VCaP (cell line): ENCODE measurements around the gene GRM7.
A peak's percentile ranks its signal among the peaks of the same experiment; 100 is the strongest.

Source experiments
- H3K27ac ChIP-seq: fragments of 450-650 bp; 2 replicates; pipeline ENCODE4 v1.5.1; 2017
- TF ChIP-seq, protein P1 (sequence below): fragments of 450-650 bp; conservative IDR thresholded peaks from 2 replicates; pipeline ENCODE4 v1.5.1; 2017; ENCODE audit warnings: mild to moderate bottlenecking, moderate library complexity

The GRM7 gene

DNA sequence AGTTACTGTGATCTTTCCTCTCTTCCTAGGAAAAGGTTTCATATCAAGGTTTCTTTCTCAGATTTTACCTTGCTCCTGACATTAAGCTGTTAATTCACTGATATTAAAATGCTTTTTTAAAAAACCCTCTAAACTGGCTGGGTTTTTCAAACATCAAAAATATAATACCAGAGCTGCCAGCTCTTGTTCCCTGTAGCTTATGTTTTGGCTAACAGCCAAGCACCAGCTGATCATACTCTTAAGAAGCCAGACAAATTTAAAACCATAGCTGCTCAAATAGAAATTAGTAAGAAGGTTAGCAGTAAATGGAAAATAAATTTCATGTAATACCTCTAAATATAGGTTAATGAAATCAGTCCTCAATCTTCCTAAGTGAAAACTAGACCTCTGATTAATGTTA is 657.5 kb downstream of the GRM7 start:
- no peak overlapping the region for H3K27ac ChIP-seq
- TF ChIP-seq, protein P1, sequence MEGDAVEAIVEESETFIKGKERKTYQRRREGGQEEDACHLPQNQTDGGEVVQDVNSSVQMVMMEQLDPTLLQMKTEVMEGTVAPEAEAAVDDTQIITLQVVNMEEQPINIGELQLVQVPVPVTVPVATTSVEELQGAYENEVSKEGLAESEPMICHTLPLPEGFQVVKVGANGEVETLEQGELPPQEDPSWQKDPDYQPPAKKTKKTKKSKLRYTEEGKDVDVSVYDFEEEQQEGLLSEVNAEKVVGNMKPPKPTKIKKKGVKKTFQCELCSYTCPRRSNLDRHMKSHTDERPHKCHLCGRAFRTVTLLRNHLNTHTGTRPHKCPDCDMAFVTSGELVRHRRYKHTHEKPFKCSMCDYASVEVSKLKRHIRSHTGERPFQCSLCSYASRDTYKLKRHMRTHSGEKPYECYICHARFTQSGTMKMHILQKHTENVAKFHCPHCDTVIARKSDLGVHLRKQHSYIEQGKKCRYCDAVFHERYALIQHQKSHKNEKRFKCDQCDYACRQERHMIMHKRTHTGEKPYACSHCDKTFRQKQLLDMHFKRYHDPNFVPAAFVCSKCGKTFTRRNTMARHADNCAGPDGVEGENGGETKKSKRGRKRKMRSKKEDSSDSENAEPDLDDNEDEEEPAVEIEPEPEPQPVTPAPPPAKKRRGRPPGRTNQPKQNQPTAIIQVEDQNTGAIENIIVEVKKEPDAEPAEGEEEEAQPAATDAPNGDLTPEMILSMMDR: no peak

DNA sequence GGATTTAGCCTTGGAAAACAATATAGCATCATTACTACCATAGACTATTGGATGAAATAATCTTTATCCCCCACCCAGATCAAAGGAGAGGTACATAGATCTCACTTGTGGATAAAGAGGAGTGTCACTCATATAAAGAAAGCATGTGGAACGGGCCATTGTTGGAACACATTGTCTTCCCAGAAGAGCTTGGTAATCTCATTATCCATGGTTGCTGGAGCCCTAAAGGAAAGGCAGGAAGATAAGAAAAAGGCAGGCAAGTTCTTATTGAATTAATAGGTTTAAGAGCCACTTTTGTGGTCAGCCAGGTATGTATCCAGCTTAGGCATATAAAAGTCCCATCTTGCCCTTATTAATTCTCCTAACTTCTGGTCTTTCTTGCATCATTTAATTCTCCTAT is 659.1 kb downstream of the GRM7 start:
- H3K27ac ChIP-seq: no peak overlapping the region
- TF ChIP-seq, protein P1: no peak

GRCh38 chr3:7520593-7520992 is 659.7 kb downstream of the GRM7 start:
- TF ChIP-seq, protein P1: no peak
- no peak overlapping the region for H3K27ac ChIP-seq

- TF ChIP-seq, protein P1: no peak
- no peak overlapping the region for H3K27ac ChIP-seq
Measured at GRCh38 chr3:7536510-7536909, 675.6 kb downstream of the GRM7 start.

DNA sequence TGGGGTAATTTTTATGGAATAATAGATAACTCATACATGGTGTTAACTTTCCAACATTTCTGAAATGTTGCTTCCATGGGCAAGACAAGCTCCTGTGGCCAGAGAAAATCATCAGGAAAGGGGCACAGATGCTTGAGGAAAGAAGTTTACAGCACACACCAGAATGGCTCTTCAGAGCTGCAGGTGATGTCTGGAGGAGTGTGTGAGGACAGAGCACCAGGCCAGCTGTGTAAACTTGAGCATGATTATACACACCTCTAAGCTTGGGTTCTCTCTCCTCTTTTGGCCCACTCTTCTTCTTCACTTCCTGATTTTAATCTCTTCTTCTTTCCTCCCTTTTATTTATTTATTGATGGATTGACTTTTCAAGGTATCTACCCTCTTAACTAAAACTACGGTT is 676.0 kb downstream of the GRM7 start:
- no peak overlapping the region for H3K27ac ChIP-seq
- TF ChIP-seq, protein P1: no peak

DNA sequence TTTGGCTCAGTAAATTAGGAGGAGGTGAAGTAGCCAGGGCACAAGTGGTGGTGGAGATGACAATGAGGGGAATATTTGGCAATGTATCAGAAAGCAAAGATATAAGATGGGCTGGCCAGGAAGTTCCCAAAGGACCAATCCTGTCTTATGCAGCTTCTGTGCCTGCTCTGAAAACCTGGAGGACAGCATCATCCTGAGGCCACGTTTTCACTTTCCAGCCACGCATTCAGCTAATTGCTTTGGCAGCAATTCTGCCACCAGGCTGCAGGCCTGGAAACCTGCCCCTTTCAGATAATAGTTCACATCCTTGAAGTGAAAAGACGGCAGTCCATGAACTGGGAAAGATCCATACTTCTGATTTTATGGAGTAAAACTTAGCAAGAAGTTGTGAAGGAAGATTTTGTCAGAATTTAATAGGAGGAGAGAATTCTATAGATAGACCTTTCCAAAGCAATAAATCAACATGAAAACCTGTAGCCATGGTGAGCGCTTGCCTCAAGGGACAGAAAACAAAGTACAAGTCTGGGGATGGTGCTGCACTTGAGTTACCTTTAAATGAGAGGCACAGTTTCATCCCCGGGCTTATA is 682.5 kb downstream of the GRM7 start:
- no peak overlapping the region for H3K27ac ChIP-seq
- TF ChIP-seq, protein P1: peak; percentile 37

DNA sequence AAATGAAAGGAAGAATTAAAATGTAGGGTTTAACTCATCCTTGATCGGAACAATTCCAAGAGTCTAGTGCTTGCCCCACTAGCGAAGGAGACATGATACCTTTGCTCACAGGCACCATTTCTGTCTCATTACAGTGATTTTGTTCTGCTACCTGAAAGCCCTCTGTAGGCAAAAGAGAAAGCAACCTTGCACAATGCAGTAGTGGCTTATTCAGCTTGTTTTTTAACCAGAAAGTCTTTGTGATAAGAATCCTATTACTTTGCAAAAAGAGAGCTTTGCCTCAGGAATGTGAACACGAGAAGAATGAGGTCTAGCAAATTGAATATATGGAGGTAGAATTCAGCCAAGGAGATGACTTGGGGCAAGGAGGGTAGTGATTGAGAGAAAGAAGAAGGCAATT is 684.4 kb downstream of the GRM7 start:
- TF ChIP-seq, protein P1: no peak
- no peak overlapping the region for H3K27ac ChIP-seq
